NCI-H460 (cell line): Measurements from ENCODE around the gene UGT1A4. TPM values are rescaled to one million over a fixed set of nuclear protein-coding genes. Genes with fewer than 3 reads are reported as not detected.

Source experiments
- DNase-seq: peaks from one replicate; pipeline ENCODE4 v3.0.0-alpha.2; 2016; ENCODE audit warnings: low read depth; ENCODE audit errors: extremely low read depth
- total RNA-seq: library from RNA; depleted of rRNA; stranded (reverse); fragments of >200 nt; shearing (Covaris generic); gene quantifications from 2 replicates; pipeline ENCODE4 v1.2.3, GENCODE V29; 2014

The UGT1A4 gene
- total RNA-seq, 1 experiment from 2014 or later, result not detected

- DNase-seq, result no peak
These were observed 61.2 kb downstream of the UGT1A4 start for GRCh38 chr2:233779722-233780121.

GRCh38 chr2:233780771-233781170 lies 62.2 kb downstream of the UGT1A4 start:
- DNase-seq, result no peak

- no peak for DNase-seq
These were observed 71.0 kb downstream of the UGT1A4 start for GRCh38 chr2:233789554-233789953.

- DNase-seq, result no peak
These were observed 72.8 kb downstream of the UGT1A4 start for GRCh38 chr2:233791151-233791882.

GRCh38 chr2:233791883-233792329 lies 73.4 kb downstream of the UGT1A4 start:
- DNase-seq, result no peak

- no peak for DNase-seq
These were observed 74.2 kb downstream of the UGT1A4 start for GRCh38 chr2:233792720-233793119.

GRCh38 chr2:233793465-233794127 lies 75.1 kb downstream of the UGT1A4 start:
- DNase-seq, result no peak

- no peak for DNase-seq
These were observed 75.7 kb downstream of the UGT1A4 start for GRCh38 chr2:233794128-233794658.

GRCh38 chr2:233795735-233796171 lies 77.2 kb downstream of the UGT1A4 start:
- DNase-seq, result no peak

GRCh38 chr2:233796254-233796653 lies 77.7 kb downstream of the UGT1A4 start:
- no peak for DNase-seq

GRCh38 chr2:233798335-233799086 lies 80.0 kb downstream of the UGT1A4 start:
- DNase-seq, result no peak

- no peak for DNase-seq
These were observed 80.6 kb downstream of the UGT1A4 start for GRCh38 chr2:233799087-233799665.

- no peak for DNase-seq
These were observed 81.2 kb downstream of the UGT1A4 start for GRCh38 chr2:233799716-233800115.

- DNase-seq, result no peak
These were observed 81.7 kb downstream of the UGT1A4 start for GRCh38 chr2:233800208-233800607.

- no peak for DNase-seq
These were observed 83.0 kb downstream of the UGT1A4 start for GRCh38 chr2:233801357-233802131.

- DNase-seq, result no peak
These were observed 83.7 kb downstream of the UGT1A4 start for GRCh38 chr2:233802132-233802815.

GRCh38 chr2:233803292-233803911 lies 84.9 kb downstream of the UGT1A4 start:
- DNase-seq, result no peak

- DNase-seq, result no peak
These were observed 85.5 kb downstream of the UGT1A4 start for GRCh38 chr2:233803994-233804393.
